Muscle of leg (tissue), 11 donors: ENCODE data around the gene FBXL16. TPM values are rescaled to one million over a fixed set of nuclear protein-coding genes. Genes with fewer than 3 reads are reported as not detected.
"Not testable (repeated sequence)": the region's sequence is repeated elsewhere in the genome, so short reads cannot be mapped to it uniquely, and the experiment has no call there.

ENCODE experiments used
- DNase-seq: peaks from one replicate; pipeline ENCODE4 v3.0.0; 2013
- H3K27ac ChIP-seq: one replicate; pipeline ENCODE4 v1.5.1; 2013; ENCODE audit warnings: mild to moderate bottlenecking, low read length, control low read depth
- H3K27me3 ChIP-seq: one replicate; pipeline ENCODE4 v1.6.1; 2013; ENCODE audit warnings: low read length; ENCODE audit not compliant: control insufficient read depth, insufficient read depth
- H3K36me3 ChIP-seq: one replicate; pipeline ENCODE4 v1.6.1; 2013; ENCODE audit warnings: low read length; ENCODE audit not compliant: control insufficient read depth, insufficient read depth
- H3K4me1 ChIP-seq: one replicate; pipeline ENCODE4 v1.6.1; 2013; ENCODE audit warnings: low read length; ENCODE audit not compliant: control insufficient read depth, insufficient read depth
- H3K4me3 ChIP-seq: one replicate; pipeline ENCODE4 v1.5.1; 2013; ENCODE audit warnings: low read length, control low read depth
- H3K9me3 ChIP-seq: replicated peaks from 2 replicates; pipeline ENCODE4 v1.6.1; 2013; ENCODE audit warnings: low read depth, low read length; ENCODE audit not compliant: control insufficient read depth
- WGBS: methylation state at CpG from one replicate; pipeline ENCODE4 v1.1.5; 2013; ENCODE audit warnings: missing lambda C conversion rate; ENCODE audit not compliant: insufficient coverage; 5-methylcytosine and 5-hydroxymethylcytosine counted together
- polyA plus RNA-seq, 8 donors: library from polyadenylated mRNA; unstranded; fragments of 120-200 nt; gene quantifications; one replicate each; pipeline versions ENCODE4 v1.2.1 to v1.2.3, GENCODE V29; 2013; ENCODE audit warnings: inconsistent platforms in 1 of 8, low replicate concordance in 1 of 8; ENCODE audit not compliant: insufficient read length in 8 of 8, insufficient read depth in 1 of 8
- total RNA-seq: library from RNA; stranded (reverse); fragments of 120-200 nt; gene quantifications from one replicate; pipeline ENCODE4 v1.2.4, GENCODE V29; 2013

The FBXL16 gene
- total and polyA plus RNA-seq, 9 donors, result 0.18 to 0.87 (median 0.42) TPM; not detected in 1

- Histone ChIP-seq H3K27ac (no peak overlapping the region), H3K4me3 (no peak overlapping the region), H3K9me3 (no peaks in the 10 kb centered on the region), H3K4me1 (peaks cover 4% of the 10 kb centered on the region), H3K36me3 (no peaks in the 10 kb centered on the region), H3K27me3 (peaks cover 10% of the 10 kb centered on the region)
- no CpG with 5 or more reads among the region's 14 CpGs for WGBS
- DNase-seq, result no peak
These were observed 40.1 kb upstream of the FBXL16 start for GRCh38 chr16:745739-746138.

- H3K36me3 ChIP-seq, result no peaks in the 10 kb centered on the region
- H3K9me3 ChIP-seq, result no peaks in the 10 kb centered on the region
- H3K27me3 ChIP-seq, result peaks cover 4% of the 10 kb centered on the region
- WGBS, result 79% methylated on average over 18 of the region's 21 CpGs
- no peak for DNase-seq
- no peak overlapping the region for H3K4me3 ChIP-seq
- H3K27ac ChIP-seq, result no peak overlapping the region
- peaks cover 14% of the 10 kb centered on the region for H3K4me1 ChIP-seq
These were observed 38.3 kb upstream of the FBXL16 start for GRCh38 chr16:743794-744500.

GRCh38 chr16:742894-743293, 37.3 kb upstream of the FBXL16 start:
- not testable (repeated sequence) for H3K9me3 ChIP-seq, H3K36me3 ChIP-seq, DNase-seq, H3K27ac ChIP-seq, H3K4me3 ChIP-seq, H3K27me3 ChIP-seq
- H3K4me1 ChIP-seq, result peaks cover 14% of the 10 kb centered on the region
- WGBS, result 66% methylated on average over 4 of the region's 14 CpGs

GRCh38 chr16:741986-742629, 36.5 kb upstream of the FBXL16 start:
- Histone ChIP-seq H3K36me3 (peaks cover 14% of the 10 kb centered on the region), H3K9me3 (no peaks in the 10 kb centered on the region), H3K27me3 (peaks cover 2% of the 10 kb centered on the region), H3K27ac (no peak overlapping the region), H3K4me3 (no peak overlapping the region), H3K4me1 (peaks cover 14% of the 10 kb centered on the region)
- no peak for DNase-seq
- WGBS, result 82% methylated on average over 12 of the region's 15 CpGs

GRCh38 chr16:740764-741505, 35.3 kb upstream of the FBXL16 start, which contains the start of gene CIAO3:
Gene CIAO3 (minus strand): TSS chr16:740997. CDS start chr16:740985, 12 bp downstream.
- Histone ChIP-seq H3K4me1 (peaks cover 14% of the 10 kb centered on the region), H3K4me3 (peak within 1 kb of the TSS; percentile 95), H3K27ac (peak within 1 kb of the TSS; percentile 42), H3K36me3 (peaks cover 26% of the 10 kb centered on the region), H3K27me3 (peaks cover 2% of the 10 kb centered on the region), H3K9me3 (no peaks in the 10 kb centered on the region)
- DNase-seq, result peak; percentile 94
- under 1% methylated on average over 79 of the region's 79 CpGs for whole genome bisulfite sequencing

GRCh38 chr16:740459-740763, 34.8 kb upstream of the FBXL16 start:
- H3K27ac ChIP-seq, result peak overlapping the region; percentile 42
- H3K36me3 ChIP-seq, result peaks cover 31% of the 10 kb centered on the region
- H3K4me3 ChIP-seq, result peak overlapping the region; percentile 95
- peaks cover 14% of the 10 kb centered on the region for H3K4me1 ChIP-seq
- H3K27me3 ChIP-seq, result no peaks in the 10 kb centered on the region
- no peak for DNase-seq
- H3K9me3 ChIP-seq, result no peaks in the 10 kb centered on the region
- WGBS, result 0% methylated on average over 22 of the region's 22 CpGs

- Histone ChIP-seq H3K27ac (no peak overlapping the region), H3K4me1 (peaks cover 14% of the 10 kb centered on the region), H3K4me3 (peak overlapping the region; percentile 95), H3K27me3 (no peaks in the 10 kb centered on the region), H3K9me3 (no peaks in the 10 kb centered on the region), H3K36me3 (peaks cover 37% of the 10 kb centered on the region)
- 42% methylated on average over 35 of the region's 38 CpGs for WGBS
- DNase-seq, result no peak
These were observed 34.2 kb upstream of the FBXL16 start for GRCh38 chr16:739560-740458.

GRCh38 chr16:736936-737481, 31.4 kb upstream of the FBXL16 start:
- no peak overlapping the region for H3K4me3 ChIP-seq
- H3K36me3 ChIP-seq, result peaks cover 63% of the 10 kb centered on the region
- 91% methylated on average over 24 of the region's 29 CpGs for WGBS
- H3K27me3 ChIP-seq, result no peaks in the 10 kb centered on the region
- DNase-seq, result no peak
- peaks cover 14% of the 10 kb centered on the region for H3K4me1 ChIP-seq
- no peak overlapping the region for H3K27ac ChIP-seq
- H3K9me3 ChIP-seq, result no peaks in the 10 kb centered on the region

GRCh38 chr16:735982-736453, 30.4 kb upstream of the FBXL16 start:
- 87% methylated on average over 13 of the region's 13 CpGs for WGBS
- H3K36me3 ChIP-seq, result peaks cover 72% of the 10 kb centered on the region
- no peaks in the 10 kb centered on the region for H3K27me3 ChIP-seq
- no peak overlapping the region for H3K4me3 ChIP-seq
- no peak for DNase-seq
- H3K27ac ChIP-seq, result no peak overlapping the region
- H3K4me1 ChIP-seq, result peaks cover 10% of the 10 kb centered on the region
- H3K9me3 ChIP-seq, result no peaks in the 10 kb centered on the region
